Stimulated activated CD4-positive, alpha-beta T cell treated with anti-CD3 and anti-CD28 coated beads, Interleukin-4, amount 100 ng/mL, for 4 hours (primary cell): ENCODE measurements around the gene VWF.

Source experiments
- DNase-seq, 2 experiments: peaks; one replicate each; pipeline ENCODE4 v3.0.0-alpha.2; 2020

VWF gene

GRCh38 chr12:5944688-5945070, 179.8 kb downstream of the VWF start:
- DNase-seq: no peak

- DNase-seq: no peak
Observed at GRCh38 chr12:5944053-5944452, 180.4 kb downstream of the VWF start.

- DNase-seq: no peak
Observed at GRCh38 chr12:5941907-5942306, 182.6 kb downstream of the VWF start.

GRCh38 chr12:5927732-5928516, 196.5 kb downstream of the VWF start:
- no peak for DNase-seq

GRCh38 chr12:5925646-5926045, 198.8 kb downstream of the VWF start:
- no peak for DNase-seq

GRCh38 chr12:5924342-5924741, 200.1 kb downstream of the VWF start:
- no peak for DNase-seq

GRCh38 chr12:5923751-5924150, 200.7 kb downstream of the VWF start:
- DNase-seq: no peak

GRCh38 chr12:5923043-5923605, 201.3 kb downstream of the VWF start:
- DNase-seq: no peak

GRCh38 chr12:5921966-5922899, 202.2 kb downstream of the VWF start:
- DNase-seq: no peak

- no peak for DNase-seq
Observed at GRCh38 chr12:5921027-5921909, 203.2 kb downstream of the VWF start.

- no peak for DNase-seq
Observed at GRCh38 chr12:5916785-5917290, 207.6 kb downstream of the VWF start.

- DNase-seq: no peak
Observed at GRCh38 chr12:5915511-5915910, 209.0 kb downstream of the VWF start.

- DNase-seq: no peak
Observed at GRCh38 chr12:5914387-5915149, 209.9 kb downstream of the VWF start.

GRCh38 chr12:5913387-5913786, 211.1 kb downstream of the VWF start:
- no peak for DNase-seq

- no peak for DNase-seq
Observed at GRCh38 chr12:5912437-5913334, 211.8 kb downstream of the VWF start.

GRCh38 chr12:5912011-5912410, 212.5 kb downstream of the VWF start:
- no peak for DNase-seq

- no peak for DNase-seq
Observed at GRCh38 chr12:5910790-5911548, 213.5 kb downstream of the VWF start.

GRCh38 chr12:5909560-5909959, 214.9 kb downstream of the VWF start:
- no peak for DNase-seq

- DNase-seq: no peak
Observed at GRCh38 chr12:5908251-5908650, 216.2 kb downstream of the VWF start.

- DNase-seq: no peak
Observed at GRCh38 chr12:5907807-5908206, 216.7 kb downstream of the VWF start.
